Measurements from ENCODE around the gene NEIL1. TPM values are rescaled to one million over a fixed set of nuclear protein-coding genes. Genes with fewer than 3 reads are reported as not detected.

NEIL1 gene
- total and polyA plus RNA-seq, 2 of the 8 experiments (the other 6 are each of a cell fraction or from before 2014, with no cell fraction given): 10.4 to 10.9 TPM

DNA sequence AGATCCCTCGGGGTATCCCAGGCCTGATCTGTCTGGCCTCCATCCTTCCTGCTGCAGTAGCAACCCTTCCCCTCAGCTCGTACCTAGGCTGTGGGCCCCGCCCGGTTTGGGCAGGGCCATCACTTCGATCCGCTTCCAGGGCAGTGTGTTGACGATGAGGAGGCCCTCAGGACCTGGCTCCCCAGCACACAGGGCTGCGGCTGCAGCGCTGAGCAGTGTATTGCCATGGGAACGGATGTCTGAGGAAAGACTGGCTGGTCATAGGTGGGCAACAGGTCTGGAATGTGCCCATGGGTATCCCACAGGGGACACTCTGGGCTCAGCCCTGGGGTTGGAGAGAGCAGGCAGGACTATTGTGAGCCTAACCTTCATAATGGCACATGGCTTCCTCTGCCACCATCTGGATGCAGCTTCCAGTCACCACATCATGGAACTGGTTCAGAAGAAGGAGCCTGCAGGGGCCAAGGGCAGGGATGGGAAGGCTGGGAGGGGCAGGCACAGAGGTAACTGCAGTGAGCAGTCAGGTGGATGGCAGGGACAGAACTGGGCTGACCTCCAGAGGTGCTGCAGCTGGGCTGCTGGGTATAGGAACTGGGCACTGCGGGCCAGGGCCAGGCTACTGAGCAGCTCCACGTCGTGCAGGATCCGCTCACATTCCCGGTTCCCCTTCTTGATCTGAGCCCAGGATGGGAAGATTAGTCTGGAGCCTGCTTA, 12.9 kb downstream of the NEIL1 start (continued):
- TF ChIP-seq RAD21 (IDR thresholded peaks at IDR 0.05 in 1 of 2, conservative IDR thresholded peaks at IDR 0.05 in 1 of 2; ENCODE audit: low read depth in 2 of 2, low read length in 2 of 2) (no peak), USF2 (IDR thresholded peaks at IDR 0.05; ENCODE audit: low read length) (no peak)
